A673 (cell line): ENCODE measurements around the gene PRMT7.

Experiments used
- CTCF ChIP-seq: fragments of 300-800, 200-600 bp; sonication (generic); conservative IDR thresholded peaks from 2 replicates; pipeline ENCODE4 v1.5.1; 2017; ENCODE audit warnings: low read depth, mild to moderate bottlenecking, antibody characterized with exemption, low read length, moderate library complexity, mixed read lengths
- EZH2 ChIP-seq: fragments of 200-600 bp; sonication (generic); IDR thresholded peaks from 2 replicates; pipeline ENCODE4 v1.6.1; 2017; ENCODE audit warnings: borderline replicate concordance, low read depth, mild to moderate bottlenecking, mixed read lengths, antibody characterized with exemption, low read length; ENCODE audit not compliant: poor library complexity, severe bottlenecking

DNA sequence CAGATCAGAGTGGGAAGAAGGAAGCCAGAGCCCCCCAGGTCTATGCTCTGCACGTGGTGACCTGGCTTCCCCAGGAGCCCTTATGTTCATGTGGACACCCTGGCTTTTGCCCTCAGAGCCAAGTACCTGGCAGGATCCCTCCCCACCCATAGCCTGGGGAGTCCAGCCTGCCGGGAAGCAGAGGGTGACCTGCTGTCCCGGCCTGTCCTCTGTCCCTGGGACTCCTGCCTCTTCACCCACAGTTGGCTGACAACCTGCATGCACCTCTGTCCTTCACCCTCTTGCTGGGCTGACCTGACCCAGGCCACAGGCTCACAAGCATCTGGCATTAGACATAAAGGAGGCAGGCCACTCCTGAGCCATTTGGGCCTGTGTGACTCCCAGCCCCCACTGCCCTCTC lies 77.3 kb downstream of the PRMT7 start:
- TF ChIP-seq CTCF (no peak), EZH2 (no peak)
